K562 (cell line): ENCODE results near the gene EHBP1L1. TPM values are rescaled to one million over a fixed set of nuclear protein-coding genes. Genes with fewer than 3 reads are reported as not detected.
A peak's percentile ranks its signal among the peaks of the same experiment; 100 is the strongest.

Source experiments
- ATAC-seq: fragments of 200-7000 bp; cut with Tn5 transposase; 3 replicates; pipeline ENCODE4 v1.9.1; 2020; ENCODE audit warnings: moderate library complexity
- BruUV-seq: library from RNA; stranded (reverse); fragments of 400-500 nt; replicated peaks from 2 replicates; lab custom pipeline; 2021; lab: Mats Ljungman, UMichigan
- CTCF ChIA-PET: fragments of 300-600 bp; formaldehyde crosslinking; extraction: SDS; loops from one replicate; lab custom pipeline; 2021; ENCODE audit warnings: low intra/inter-chr PET ratio; lab: Yijun Ruan, JAX
- POLR2A ChIA-PET: fragments of 300-600, 350-650 bp; sonication (Branson Sonifier 250); formaldehyde crosslinking; extraction: SDS; loops from one replicate; lab custom pipeline; 2021; ENCODE audit warnings: antibody characterized with exemption, inconsistent platforms; lab: Yijun Ruan, JAX
- DNase-seq, 4 experiments: peaks; one replicate each; pipeline versions ENCODE4 v3.0.0 to v3.0.0-alpha.2; 2011 to 2018; ENCODE audit warnings: low spot score in 3 of 4, mixed read lengths in 3 of 4; ENCODE audit errors: extremely low read depth in 1 of 4
- FAIRE-seq: peaks from 2 replicates; lab custom pipeline; 2011; peaks lifted over from hg19 to GRCh38; lab: Jason Lieb, UNC
- H2AFZ ChIP-seq: 2 replicates; pipeline ENCODE4 v1.6.0; 2011; ENCODE audit warnings: low read depth, low read length, control low read depth, inconsistent platforms
- H3K27ac ChIP-seq: fragments of 200-600 bp; 3 replicates; pipeline ENCODE4 v1.8.0; 2011; ENCODE audit warnings: low read depth, mild to moderate bottlenecking, control low read depth, inconsistent platforms, low read length, moderate library complexity, mixed read lengths; ENCODE audit errors: extremely low read depth
- H3K27me3 ChIP-seq, 2 experiments: fragments of 300-600 bp in 1 of 2; 2 replicates in 1 of 2; 3 replicates in 1 of 2; pipeline versions ENCODE4 v1.6.0 to v1.8.0; 2011; ENCODE audit warnings: inconsistent platforms in 2 of 2, low read length in 2 of 2, mild to moderate bottlenecking in 1 of 2, mixed read lengths in 1 of 2, moderate library complexity in 1 of 2; ENCODE audit not compliant: control insufficient read depth in 2 of 2, insufficient read depth in 2 of 2
- H3K36me3 ChIP-seq: fragments of 300-600 bp; 3 replicates; pipeline ENCODE4 v1.8.0; 2011; ENCODE audit warnings: mild to moderate bottlenecking, low read length, inconsistent platforms; ENCODE audit not compliant: control insufficient read depth, insufficient read depth
- H3K4me1 ChIP-seq, 2 experiments: fragments of 200-600 bp in 1 of 2; replicated peaks in 1 of 2; 2 replicates in 1 of 2; 3 replicates in 1 of 2; pipeline versions ENCODE4 v1.5.1 to v1.8.0; 2011; ENCODE audit warnings: inconsistent platforms in 2 of 2, low read length in 2 of 2, mild to moderate bottlenecking in 1 of 2, mixed read lengths in 1 of 2, moderate library complexity in 1 of 2; ENCODE audit not compliant: control insufficient read depth in 2 of 2, insufficient read depth in 2 of 2
- H3K4me2 ChIP-seq: 2 replicates; pipeline ENCODE4 v1.6.1; 2011; ENCODE audit warnings: low read length, control low read depth, inconsistent platforms, mixed read lengths; ENCODE audit not compliant: insufficient read depth
- H3K4me3 ChIP-seq: fragments of 200-600 bp; sonication (generic), shearing (Covaris generic); 2 replicates; pipeline ENCODE4 v1.5.1; 2016; ENCODE audit warnings: control low read depth, inconsistent platforms
- H3K79me2 ChIP-seq: fragments of 200-600 bp; 3 replicates; pipeline ENCODE4 v1.8.0; 2011; ENCODE audit warnings: low read length, inconsistent platforms; ENCODE audit not compliant: control insufficient read depth, insufficient read depth
- H3K9ac ChIP-seq, 2 experiments: 2 replicates each; pipeline versions ENCODE4 v1.6.0 to v1.6.1; 2011; ENCODE audit warnings: low read depth in 2 of 2, low read length in 2 of 2, control low read depth in 1 of 2, inconsistent platforms in 1 of 2, mild to moderate bottlenecking in 1 of 2, mixed read lengths in 1 of 2; ENCODE audit not compliant: insufficient read depth in 1 of 2
- H3K9me1 ChIP-seq: one replicate; pipeline ENCODE4 v1.6.0; 2011; ENCODE audit warnings: inconsistent platforms, mild to moderate bottlenecking, low read length, moderate library complexity; ENCODE audit not compliant: control insufficient read depth, insufficient read depth
- H3K9me3 ChIP-seq: replicated peaks from 2 replicates; pipeline ENCODE4 v1.5.1; 2011; ENCODE audit warnings: low read depth, low read length, inconsistent platforms; ENCODE audit not compliant: control insufficient read depth, insufficient read depth
- H4K20me1 ChIP-seq: replicated peaks from 2 replicates; pipeline ENCODE4 v1.6.1; 2011; ENCODE audit warnings: low read length, inconsistent platforms, mixed read lengths; ENCODE audit not compliant: control insufficient read depth, insufficient read depth
- CBX1 ChIP-seq: sonication (generic); IDR thresholded peaks from 2 replicates; pipeline ENCODE4 v1.6.1; 2016; ENCODE audit warnings: antibody characterized with exemption, low read depth, mild to moderate bottlenecking
- MED1 ChIP-seq: sonication (generic); formaldehyde crosslinking; IDR thresholded peaks from 2 replicates; pipeline ENCODE4 v1.8.1; 2023; ENCODE audit warnings: missing genetic modification reagents, borderline replicate concordance
- MYNN ChIP-seq, 2 experiments: sonication (generic); formaldehyde crosslinking in 1 of 2; IDR thresholded peaks; 2 replicates each; pipeline versions ENCODE4 v1.5.0 to v1.6.1; 2016 to 2020; ENCODE audit warnings: antibody characterized with exemption in 1 of 2, missing genetic modification reagents in 1 of 2
- ZFX ChIP-seq: sonication (generic); formaldehyde crosslinking; IDR thresholded peaks from 2 replicates; pipeline ENCODE4 v1.8.0; 2022; ENCODE audit warnings: mild to moderate bottlenecking, missing genetic modification reagents, moderate library complexity
- ZNF347 ChIP-seq: fragments of 450-650 bp; formaldehyde crosslinking; IDR thresholded peaks from 2 replicates; pipeline ENCODE4 v1.4.0; 2020; ENCODE audit warnings: low read depth, mild to moderate bottlenecking, moderate library complexity
- WGBS: fragments of 100-300 bp; shearing (Covaris generic); methylation state at CpG from one replicate; pipeline ENCODE4 v1.1.6; 2016; ENCODE audit warnings: low coverage, mixed read lengths; ENCODE audit not compliant: insufficient coverage; ENCODE audit errors: missing lambda C conversion rate; 5-methylcytosine and 5-hydroxymethylcytosine counted together
- in situ Hi-C: fragments of 300-500 bp; cut with MboI; formaldehyde crosslinking; loops from 4 replicates; pipeline ENCODE4 v1.15.0; 2018; ENCODE audit warnings: inconsistent platforms, mixed read lengths
- intact Hi-C: fragments of 100-400 bp; cut with micrococcal nuclease; formaldehyde crosslinking; loops from 2 replicates; pipeline ENCODE4 v1.14.2; 2022
- polyA plus RNA-seq, 8 experiments: library from polyadenylated mRNA; depleted of rRNA in 4 of 8; stranded (reverse) in 5 of 8; unstranded in 3 of 8; fragments of >200 nt; fragmentation: Nextera tagmentation in 2 of 8; fragmentation: Illumina TruSeq in 1 of 8; extraction: Ambion mirVana in 2 of 8; extraction: Trizol in 1 of 8; gene quantifications; 2 replicates each; pipeline versions ENCODE4 v1.2.1 to v1.2.3, GENCODE V29; 2011 to 2014; ENCODE audit warnings: inconsistent platforms in 1 of 8, missing spikeins in 1 of 8
- total RNA-seq, 7 experiments: library from RNA; depleted of rRNA in 6 of 7; stranded (reverse); fragments of >200 nt in 6 of 7; fragmentation: Illumina TruSeq in 2 of 7; extraction: Trizol in 2 of 7; gene quantifications; 2 replicates each; pipeline versions ENCODE4 v1.2.1 to v1.2.3, GENCODE V29; 2011 to 2021; ENCODE audit warnings: low replicate concordance in 1 of 7
- TF ChIP-seq, protein P1 (sequence below): fragments of 250-450 bp; sonication (Bioruptor Pico); IDR thresholded peaks from 2 replicates; pipeline ENCODE4 v1.8.0; 2021; ENCODE audit warnings: mild to moderate bottlenecking, moderate library complexity

The EHBP1L1 gene
- total and polyA plus RNA-seq, 9 of the 15 experiments (the other 6 are each of a cell fraction or from before 2014, with no cell fraction given) = 0.03 to 87.1 (median 26.3) TPM

DNA sequence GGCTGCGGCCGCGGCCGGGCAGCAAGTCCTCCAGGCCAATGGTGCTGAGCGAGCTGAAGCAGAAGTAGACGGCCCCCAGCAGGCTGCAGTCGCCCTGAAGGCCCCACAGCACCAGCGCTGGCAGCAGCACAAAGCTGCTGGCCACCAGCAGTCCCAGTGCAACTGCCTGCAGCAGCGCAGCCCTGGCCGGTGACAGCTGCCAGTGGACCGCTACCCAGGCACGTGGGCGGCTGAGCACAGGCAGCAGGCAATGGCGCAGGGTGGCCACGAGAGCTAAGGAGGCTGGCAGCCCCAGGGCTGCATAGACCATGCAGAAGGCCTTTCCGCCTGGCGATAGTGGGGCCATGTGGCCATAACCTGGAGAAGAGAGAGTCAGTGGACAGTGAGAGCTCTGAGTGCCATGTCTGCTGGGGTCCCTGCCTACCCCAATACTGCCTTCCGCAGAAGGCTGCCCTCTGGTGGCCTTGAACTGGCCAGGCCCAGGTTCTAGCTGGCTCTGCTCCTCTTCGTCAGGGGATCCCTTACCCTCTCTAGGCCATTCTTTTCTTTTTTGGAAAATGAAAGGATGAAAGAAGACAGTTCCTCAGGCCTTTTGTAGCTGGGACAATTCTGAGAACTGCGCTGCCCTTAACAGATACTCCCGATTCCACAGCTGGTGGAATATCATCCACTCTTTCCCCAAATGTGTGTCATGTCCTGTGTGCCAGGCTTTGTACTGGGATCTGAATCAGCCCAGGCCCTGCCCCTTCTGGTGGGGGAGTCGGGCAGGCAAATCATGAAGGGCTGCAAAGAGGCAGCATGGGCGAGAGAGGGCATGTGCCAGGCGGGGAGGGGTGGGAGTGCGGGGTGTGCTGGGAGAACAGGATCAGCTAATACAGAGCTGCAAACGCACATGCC is 17.9 kb downstream of the EHBP1L1 start (continued):
- TF ChIP-seq, protein P1, sequence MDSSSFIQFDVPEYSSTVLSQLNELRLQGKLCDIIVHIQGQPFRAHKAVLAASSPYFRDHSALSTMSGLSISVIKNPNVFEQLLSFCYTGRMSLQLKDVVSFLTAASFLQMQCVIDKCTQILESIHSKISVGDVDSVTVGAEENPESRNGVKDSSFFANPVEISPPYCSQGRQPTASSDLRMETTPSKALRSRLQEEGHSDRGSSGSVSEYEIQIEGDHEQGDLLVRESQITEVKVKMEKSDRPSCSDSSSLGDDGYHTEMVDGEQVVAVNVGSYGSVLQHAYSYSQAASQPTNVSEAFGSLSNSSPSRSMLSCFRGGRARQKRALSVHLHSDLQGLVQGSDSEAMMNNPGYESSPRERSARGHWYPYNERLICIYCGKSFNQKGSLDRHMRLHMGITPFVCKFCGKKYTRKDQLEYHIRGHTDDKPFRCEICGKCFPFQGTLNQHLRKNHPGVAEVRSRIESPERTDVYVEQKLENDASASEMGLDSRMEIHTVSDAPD = no peak
- TF ChIP-seq ZNF347 (CRISPR knock-in tag) (no peak), MYNN (IDR thresholded peaks at IDR 0.05) (peak; percentile 45; the same call in 1 of the 2 replicates), MYNN (CRISPR knock-in tag; IDR thresholded peaks at IDR 0.05) (no peak), CBX1 (no peak)
- TF ChIP-seq, all 486 proteins: peak for 14

DNA sequence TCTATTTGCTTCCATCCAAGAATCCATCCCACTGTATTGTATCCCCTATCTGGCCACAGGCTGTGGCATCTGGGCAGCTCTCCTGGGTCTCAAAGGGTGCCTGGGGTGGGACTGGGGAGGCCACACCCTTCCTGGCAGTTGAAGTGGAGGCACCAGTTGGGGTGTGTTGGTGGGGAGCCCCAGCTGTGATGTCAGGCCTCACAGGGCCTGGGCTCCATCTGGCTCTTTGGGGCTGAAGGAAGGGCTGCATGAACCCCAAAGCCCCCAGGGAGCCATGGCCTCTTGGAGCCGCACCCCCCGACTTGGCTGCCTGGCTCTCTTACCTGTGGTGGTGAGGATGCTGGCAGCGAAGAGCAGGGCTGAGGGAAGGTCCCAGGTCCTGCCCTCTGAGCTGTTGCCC is 19.3 kb downstream of the EHBP1L1 start:
- BruUV-seq = no TSS peak
- TF ChIP-seq MED1 (CRISPR knock-in tag) (0 out of 2 replicates have a peak, but pooled peaks have one; percentile 44), ZFX (CRISPR knock-in tag) (no peak)
- TF ChIP-seq, all 486 proteins: peak for 1
- in situ Hi-C loops (no loop called here), intact Hi-C loops (no loop called here)
- Histone ChIP-seq H3K4me1 (peaks cover 6 to 51% of the 10 kb centered on the region in 2 experiments; a peak in 4 of 5 replicates), H2AFZ (no peak overlapping the region), H3K9me1 (no peaks in the 10 kb centered on the region), H3K79me2 (no peaks in the 10 kb centered on the region), H3K27me3 (no peaks in the 10 kb centered on the region), H3K27ac (no peak overlapping the region), H3K36me3 (peaks cover 45% of the 10 kb centered on the region; the same call in 2 of the 3 replicates), H4K20me1 (no peaks in the 10 kb centered on the region), H3K9me3 (no peaks in the 10 kb centered on the region), H3K4me2 (no peak overlapping the region), H3K9ac (peak overlapping the region in 1 of 2 experiments; percentile 82; a peak in 2 of 4 replicates), H3K4me3 (no peak overlapping the region)
- ChIA-PET POLR2A (interaction anchor here (0.6 to 3.4 kb wide), 12 partner anchors 9 to 556 kb away, joined by 3 to 17 read pairs (median 4); partner anchors contain the start of genes MALAT1, PCNX3 and ZNRD2), CTCF (no interaction called here)
- FAIRE-seq (no peak), DNase-seq (peak in 1 of 4 experiments; percentile 24), ATAC-seq (no peak)
- 91% methylated on average over 3 of the region's 3 CpGs for WGBS
